GM18499 (cell line): ENCODE results near the gene ZBTB7A.

Experiments used
- ATAC-seq: cut with Tn5 transposase; IDR thresholded peaks from one replicate; pipeline ENCODE4 v1.9.1; 2021; ENCODE audit warnings: moderate number of reproducible peaks; ENCODE audit not compliant: insufficient read depth, unreplicated experiment

The ZBTB7A gene

DNA sequence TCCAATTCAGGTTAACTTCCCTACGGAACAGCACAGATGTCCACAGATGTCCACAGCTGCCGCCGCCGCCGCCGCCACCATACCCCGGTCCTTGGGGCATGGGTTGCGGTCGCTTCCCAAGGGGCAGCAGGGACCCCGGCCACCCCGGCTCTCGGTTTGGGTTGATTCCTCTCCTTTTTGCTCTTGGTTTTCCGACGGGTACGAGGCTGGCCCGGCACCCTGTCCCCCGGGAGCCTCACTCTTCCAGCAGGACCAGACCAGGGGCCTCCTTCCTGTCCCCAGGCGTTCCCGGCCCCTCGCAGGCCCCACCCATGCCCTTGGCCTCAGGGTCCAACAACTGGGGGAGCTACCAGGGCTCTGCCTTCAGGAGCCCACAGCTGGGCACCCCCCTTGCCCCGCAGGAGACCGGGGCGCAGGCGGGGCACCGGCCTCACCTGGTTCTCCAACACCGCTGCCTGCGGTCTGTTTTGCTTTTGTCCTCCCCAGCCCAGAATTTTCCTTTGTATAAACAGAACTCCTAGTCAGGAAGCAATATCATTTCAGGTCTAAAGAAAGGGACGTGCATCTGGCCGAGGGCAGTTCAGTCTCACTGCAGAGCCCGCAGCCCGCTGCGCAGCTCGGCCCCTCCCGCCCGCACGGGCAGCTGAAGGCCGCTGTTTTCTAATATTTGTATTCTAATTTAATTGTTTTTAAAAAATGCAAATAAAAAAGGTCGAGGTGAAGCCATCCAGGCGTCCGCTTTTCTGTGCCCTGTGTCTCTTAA, 27.9 kb downstream of the ZBTB7A start:
- ATAC-seq: no peak

DNA sequence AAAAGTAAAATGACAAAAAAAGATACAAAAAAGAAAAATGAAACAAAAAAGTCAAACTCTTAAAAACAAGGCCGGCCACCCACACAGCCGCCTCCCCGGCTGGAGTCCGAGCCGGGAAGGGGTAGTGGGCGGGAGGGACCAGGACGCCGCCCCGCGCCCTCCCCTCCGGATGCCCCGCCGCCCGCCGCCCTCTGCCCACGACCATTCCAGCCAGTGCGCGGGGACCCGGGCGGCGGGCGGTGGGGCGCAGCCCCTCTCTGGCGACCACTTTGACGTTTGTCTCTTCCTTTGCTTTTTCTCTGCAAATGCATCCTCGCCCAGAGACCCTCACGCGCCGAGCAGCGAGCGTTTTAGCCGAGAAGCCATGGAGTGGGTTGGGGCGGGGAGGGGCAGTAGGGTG, 28.6 kb downstream of the ZBTB7A start:
- ATAC-seq: no peak

DNA sequence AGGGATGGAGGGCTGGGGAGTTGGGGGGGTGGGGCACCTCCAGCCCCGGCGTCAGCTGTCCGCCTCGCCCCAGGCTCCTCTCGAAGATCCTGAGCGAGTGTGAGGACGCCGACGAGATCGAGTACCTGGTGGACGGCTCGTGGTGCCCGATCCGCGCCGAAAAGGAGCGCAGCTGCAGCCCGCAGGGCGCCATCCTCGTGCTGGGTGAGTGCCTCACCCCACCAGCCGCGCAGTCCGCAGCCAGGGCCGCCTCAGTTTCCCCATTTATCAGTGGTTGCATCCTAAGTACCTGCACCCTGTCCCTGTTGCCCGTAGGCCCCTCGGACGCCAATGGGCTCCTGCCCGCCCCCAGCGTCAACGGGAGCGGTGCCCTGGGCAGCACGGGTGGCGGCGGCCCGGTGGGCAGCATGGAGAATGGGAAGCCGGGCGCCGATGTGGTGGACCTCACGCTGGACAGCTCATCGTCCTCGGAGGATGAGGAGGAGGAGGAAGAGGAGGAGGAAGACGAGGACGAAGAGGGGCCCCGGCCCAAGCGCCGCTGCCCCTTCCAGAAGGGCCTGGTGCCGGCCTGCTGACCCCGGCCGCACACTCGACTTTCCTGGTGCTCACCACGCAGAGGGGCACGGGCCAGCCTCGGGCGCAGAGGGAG, 29.3 kb downstream of the ZBTB7A start:
- no peak for ATAC-seq

DNA sequence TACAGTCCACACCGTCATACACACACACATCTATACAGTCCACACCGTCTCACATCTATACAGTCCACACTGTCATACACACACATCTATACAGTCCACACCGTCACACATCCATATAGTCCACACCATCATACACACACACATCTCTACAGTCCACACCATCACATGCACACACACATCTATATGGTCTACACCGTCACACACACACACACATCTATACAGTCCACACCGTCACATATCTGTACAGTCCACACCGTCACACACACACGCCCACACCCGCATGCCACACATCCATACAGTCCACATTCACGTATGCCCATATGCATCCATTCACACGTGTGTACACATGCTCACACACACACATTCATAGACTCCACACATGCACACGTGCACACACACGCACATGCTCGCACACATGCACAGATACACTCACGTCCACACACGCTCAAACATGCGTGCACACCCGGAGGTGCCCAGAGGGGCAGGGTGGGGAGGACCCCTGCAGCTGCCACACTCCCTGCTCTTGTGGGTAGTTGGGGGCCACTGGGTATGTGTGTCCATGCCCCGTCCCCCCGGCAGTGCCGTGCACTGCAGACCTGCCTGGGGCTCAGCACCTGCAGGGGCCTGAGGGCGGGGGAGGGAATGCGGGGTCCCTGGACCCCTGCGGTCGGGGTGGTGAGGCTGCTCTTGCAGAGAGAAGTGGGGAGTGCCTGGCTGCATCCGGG, 30.0 kb downstream of the ZBTB7A start:
- no peak for ATAC-seq

DNA sequence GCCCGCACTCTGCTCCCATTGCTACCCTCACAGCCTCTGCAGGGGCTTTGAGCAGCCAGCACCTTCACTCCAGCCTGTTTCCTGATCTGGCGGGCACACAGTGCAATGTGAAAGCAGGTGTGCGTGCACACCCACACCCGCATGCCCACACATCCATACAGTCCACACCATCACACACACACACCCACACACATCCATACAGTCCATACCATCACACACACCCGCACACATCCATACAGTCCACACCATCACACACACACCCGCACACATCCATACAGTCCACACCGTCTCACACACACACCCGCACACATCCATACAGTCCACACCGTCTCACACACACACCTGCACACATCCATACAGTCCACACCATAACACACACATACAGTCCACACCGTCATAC, 31.1 kb downstream of the ZBTB7A start:
- no peak for ATAC-seq

DNA sequence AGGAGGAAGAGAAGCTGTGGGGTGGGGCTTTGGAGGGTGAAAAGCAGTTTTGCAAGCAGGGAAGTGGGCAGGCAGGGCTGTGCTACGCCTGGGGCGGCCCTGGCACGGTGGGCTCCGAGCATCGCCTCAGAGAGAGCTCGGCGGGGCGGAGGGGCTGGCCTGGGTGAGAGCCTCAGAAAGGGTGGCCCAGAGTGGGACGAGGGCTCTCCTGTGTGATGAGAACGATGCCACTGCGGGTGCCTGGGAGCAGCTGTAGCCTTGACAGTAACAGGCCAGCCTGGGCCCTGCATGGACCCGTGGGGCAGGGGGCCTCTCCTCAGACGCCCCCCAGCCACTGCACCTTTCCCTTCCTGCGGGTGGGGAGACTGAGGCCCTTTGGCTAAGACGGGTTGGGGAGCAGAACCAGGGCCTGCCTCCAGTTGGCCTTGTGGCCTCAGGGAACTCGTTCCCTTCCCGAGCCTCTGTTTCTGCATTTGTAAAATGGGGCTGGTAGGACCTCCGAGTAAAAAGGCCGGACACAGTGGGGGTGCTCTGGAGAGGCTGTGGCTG, 31.6 kb downstream of the ZBTB7A start:
- no peak for ATAC-seq

DNA sequence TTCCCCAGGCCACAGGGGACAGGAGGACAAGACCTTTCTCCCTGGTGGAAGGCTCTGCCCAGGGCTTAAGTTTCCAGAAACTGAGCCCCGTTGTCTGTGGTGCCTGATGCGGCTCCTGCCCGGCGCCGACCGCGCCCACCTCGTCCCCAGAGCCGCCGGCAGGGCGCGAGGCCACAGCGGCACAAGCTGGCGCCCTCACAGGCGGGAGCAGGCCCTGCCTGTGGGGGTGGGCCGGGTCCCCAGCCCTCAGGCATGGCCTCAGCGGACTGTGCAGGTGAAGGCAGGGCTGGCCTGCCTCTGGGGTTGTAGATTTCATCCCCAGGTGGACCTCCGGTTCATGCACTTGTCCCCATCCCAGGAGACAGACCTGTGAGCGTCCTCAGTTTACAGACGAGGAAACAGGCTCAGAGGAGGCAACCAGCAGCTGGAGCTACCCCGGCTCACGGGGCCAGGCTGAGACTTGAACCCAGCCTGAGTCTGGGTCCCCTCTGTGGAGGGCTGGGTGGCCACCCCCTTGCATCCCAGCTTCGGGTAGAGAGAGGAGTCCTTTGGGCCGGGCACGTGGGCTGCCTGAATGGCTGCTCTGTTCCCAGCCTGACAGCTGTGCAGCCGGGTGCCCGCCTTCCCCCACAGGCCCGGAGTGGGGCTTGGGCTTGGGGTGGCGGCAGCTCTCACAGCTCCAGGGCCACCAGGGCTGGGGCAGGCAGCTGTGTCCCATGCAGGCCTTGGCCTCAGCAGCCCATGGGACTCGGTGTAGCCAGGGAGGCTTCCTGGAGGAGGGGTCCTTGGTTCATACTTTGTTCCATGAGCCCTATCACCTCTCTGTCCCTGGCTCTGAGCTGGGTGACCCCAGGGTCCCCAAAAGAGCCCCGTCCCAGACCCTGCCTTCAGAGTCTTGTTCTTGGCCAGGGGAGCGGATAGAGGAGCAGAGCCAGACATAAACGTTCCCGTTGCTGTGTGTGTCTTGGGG, 32.4 kb downstream of the ZBTB7A start:
- no peak for ATAC-seq

DNA sequence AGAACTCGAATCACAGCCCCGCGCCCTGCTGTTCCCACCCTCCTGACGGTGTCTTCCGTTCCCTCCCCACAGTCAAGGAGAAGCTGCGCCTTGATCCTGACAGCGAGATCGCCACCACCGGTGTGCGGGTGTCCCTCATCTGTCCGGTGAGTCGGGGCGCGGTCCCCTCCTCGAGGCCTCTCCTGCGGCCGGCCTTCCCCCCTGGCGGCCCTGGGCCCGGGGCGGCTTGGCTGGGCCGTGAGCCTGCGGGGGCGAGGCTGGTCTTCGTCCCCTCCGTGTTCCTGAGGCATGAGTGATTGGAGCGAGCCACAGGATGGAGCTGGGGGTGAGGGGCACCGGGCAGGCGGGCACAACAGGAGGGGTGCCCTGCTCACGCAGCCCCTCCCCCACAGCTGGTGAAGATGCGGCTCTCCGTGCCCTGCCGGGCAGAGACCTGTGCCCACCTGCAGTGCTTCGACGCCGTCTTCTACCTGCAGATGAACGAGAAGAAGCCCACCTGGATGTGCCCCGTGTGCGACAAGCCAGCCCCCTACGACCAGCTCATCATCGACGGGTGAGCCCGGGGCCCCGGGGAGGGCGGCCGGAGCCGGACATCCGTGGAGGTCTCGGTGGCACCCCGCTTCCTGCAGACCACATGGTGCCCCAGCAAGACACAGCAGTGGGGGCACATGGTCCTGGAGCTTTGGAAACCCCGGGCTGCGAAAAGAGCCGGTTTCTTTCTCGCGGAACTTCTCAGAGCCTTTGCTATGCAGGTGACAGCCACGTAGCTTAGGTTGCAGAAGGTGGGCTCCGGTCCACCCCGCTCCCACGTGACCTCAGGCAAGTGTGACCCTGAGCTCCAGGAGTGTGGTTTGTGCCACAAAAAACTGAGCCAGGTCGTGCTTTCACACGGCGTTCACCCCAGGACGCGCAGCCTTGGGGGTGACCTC, 33.4 kb downstream of the ZBTB7A start:
- no peak for ATAC-seq

DNA sequence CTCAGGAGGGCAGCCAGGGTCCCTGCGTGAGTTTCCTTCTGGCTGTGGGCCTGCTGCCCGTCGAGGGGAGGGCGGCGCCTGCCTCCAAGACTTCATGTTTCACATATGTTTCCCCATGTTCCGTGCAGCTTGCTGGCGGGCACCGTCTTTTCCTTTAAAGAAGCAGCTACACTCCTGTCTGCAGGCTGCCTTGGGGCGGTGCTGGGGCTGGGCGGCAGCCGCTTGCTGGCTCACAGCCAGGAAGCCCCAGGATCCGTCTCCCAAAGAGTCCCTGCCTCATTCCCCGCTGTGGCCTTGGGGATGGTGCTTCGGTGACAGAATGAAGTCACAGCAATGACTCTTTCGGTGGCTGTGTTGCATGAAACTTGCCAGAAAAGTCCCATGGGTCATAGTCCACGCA, 34.3 kb downstream of the ZBTB7A start:
- ATAC-seq: no peak

DNA sequence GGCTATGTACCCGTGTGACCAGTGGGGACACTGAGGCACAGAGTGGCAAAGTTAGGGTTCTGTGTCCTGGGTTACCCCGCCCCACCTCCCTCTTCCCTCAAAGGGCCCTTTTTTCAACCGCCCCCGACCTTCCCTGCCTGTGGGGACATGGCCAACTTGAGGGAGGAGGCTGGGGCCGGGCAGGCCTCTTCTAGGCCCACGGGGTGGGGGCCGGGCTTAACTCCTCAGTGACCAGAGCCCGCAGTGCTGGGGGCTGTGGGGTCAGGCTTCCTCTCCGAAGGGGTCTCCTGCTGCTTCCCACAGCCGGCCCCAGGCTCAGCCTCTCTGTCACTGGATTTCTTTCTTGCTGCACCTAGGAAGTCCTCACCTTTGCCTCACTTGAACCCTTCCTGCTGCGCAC, 35.3 kb downstream of the ZBTB7A start:
- ATAC-seq: no peak

DNA sequence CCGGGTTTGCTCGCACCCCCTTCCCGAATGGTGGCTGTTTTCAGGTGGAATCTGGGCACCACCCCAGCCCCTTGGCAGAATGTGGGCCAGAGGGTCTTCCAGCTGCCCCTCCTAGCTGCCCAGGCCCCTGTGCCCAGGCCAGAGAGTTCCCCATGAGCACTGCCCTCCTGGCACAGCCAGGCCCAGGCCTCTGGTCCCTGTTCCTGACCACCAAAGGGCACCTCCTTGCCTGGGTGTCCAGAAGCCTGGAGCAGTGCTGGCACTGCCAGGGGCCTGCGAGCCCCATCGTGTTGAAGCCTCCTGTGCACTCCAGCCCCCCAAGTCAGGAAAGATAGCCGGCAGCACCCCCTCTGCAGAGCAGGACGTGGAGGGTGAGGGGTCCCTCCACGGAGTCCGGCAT, 35.7 kb downstream of the ZBTB7A start:
- no peak for ATAC-seq

DNA sequence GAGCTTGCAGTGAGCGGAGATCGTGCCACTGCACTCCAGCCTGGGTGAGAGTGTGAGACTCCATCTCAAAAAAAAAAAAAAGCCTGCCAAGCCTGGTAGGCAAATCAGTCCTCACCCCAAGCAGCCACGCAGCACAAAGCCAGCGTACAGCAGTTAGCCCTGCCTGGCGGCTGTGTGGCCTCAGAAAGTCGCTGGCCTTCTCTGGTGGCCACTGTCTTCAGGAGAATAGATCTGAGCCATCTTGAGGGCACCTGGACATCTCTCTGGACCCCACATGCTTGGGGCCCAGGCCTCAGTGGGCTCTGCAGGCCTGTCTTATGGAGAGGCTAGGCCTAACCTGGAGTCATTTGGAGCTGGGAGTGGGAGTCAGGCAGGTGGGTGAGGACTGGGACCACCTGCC, 36.1 kb downstream of the ZBTB7A start:
- no peak for ATAC-seq

DNA sequence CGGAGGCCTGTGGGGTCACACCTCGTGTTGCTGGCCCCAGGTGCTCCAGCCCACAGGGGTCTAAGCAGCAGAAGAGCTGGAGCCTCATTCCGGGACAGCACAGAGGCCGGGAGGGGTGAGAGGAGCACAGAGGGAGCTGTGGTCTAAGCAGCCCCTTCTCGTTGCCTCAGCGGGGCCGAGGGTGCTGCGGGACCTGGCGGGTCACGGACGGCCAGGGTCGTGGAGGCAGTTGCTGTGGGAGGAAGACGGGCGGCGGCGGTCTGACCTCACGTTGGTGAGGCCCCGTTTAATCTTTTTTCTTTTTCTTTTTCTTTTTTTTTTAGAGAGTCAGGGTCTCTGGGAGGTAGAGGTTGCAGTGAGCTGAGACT, 37.5 kb downstream of the ZBTB7A start:
- ATAC-seq: no peak

DNA sequence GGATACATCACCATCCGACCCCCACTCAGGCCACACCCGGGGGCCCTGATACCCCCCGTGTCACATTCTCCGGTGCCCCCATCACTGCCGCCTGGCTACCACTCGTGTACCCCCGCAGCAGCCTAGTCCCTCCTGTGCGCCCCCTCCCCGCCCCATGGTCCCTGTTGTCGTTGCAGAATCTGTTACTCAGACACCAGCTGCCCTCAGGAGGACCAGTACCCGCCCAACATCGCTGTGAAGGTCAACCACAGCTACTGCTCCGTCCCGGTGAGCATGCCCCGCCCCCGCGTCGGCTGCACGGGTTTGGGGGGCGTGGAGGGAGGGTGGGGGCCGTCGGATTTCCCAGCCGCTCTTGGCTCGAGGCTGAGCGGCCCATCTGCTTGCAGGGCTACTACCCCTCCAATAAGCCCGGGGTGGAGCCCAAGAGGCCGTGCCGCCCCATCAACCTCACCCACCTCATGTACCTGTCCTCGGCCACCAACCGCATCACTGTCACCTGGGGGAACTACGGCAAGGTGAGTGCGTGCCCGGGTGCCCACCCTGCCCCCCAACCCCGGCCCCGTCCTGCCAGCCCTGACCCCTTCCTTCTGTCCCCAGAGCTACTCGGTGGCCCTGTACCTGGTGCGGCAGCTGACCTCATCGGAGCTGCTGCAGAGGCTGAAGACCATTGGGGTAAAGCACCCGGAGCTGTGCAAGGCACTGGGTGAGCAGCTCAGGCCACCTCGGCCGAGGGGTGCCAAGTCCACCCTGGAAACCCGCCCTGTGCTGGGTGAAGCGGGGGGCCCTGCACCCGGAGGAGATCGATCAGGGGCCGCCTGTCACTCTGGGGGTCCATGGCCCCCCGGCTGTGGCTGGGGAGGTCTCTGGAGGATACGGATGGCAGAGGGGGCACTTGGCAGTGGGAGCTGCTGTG, 38.1 kb downstream of the ZBTB7A start:
- ATAC-seq: no peak

DNA sequence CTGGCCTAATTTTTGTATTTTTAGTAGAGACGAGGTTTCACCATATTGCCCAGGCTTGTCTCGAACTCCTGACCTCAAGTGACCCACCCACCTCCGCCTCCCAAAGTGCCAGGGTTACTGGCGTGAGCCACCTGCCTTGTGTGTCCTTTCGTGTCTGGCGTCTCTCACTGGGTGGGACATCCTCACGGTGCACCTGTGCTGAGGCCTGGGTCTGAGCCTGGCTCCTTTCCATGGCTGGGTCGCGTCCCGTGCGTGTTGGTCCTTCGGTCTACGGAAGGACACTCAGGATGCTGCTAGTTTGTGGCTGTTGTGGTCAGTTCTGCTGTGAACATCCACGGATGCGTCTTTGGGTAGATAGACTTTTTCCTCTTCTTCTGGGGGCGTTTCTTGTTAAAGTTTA, 39.6 kb downstream of the ZBTB7A start:
- no peak for ATAC-seq

DNA sequence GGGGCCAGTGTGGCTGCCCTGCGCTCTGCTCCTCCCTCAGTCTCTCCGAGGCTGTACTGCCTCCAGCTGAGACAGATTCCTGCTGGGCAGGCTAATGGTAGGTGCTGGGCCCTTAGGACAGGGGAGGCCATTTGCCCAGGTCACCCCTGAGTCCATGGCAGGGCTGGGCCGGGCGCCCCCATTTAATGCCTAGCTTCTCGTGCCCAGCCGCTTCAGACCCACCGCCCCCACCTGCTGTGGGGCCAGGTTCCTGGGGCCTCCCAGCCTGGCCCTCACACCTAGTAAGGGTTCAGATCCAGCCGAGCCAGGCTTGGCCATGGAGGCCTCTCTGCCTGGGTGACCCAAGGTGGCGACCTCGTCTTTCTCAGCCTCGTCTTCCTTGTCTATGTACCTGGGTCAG, 41.4 kb downstream of the ZBTB7A start:
- ATAC-seq: no peak

DNA sequence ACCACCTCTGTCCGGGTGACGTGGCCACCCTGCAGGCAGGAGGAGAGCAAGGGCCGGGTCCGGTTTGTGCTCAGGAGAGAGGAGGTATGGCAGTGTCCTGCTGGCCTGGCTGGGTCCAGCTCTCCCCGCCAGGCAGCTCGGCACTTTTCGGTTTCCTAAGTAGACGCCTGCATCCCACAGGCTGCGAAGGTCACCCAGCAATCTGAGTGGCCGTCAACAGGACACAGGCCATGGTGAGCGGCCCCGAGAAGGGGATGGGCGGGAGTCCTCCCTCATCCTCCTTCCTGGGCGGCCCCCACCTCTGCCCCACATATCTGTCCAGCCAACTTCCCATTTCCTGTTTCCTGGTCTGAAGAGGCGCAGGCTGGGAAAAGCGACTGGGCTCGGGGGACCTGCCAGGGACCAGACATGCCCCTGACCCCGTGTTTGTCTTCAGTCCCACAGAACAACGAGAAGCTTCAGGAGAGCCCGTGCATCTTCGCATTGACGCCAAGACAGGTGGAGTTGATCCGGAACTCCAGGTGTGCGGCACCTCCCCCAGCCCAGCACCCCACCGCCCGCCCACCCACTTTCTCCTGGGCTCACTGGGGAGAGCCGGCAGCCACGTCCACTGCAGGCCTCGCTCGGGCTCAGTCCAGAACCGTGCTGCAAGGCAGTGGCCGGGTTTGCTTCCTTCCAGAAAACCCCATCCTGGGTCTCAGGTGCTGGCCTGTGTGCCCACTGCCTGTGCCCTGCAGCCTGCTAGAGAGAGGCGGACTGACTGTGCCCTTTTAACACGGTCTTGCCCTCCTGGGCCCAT, 42.9 kb downstream of the ZBTB7A start:
- no peak for ATAC-seq
